ENCODE data around the gene CREB5. TPM values are rescaled to one million over a fixed set of nuclear protein-coding genes. Genes with fewer than 3 reads are reported as not detected.

The CREB5 gene
- polyA plus RNA-seq, 1 experiment: 3.9 TPM

GRCh38 chr7:28371846-28372245 lies 40.5 kb upstream of the CREB5 start:
- CTCF ChIA-PET: interaction anchor here (0.9 to 1.5 kb wide), 4 partner anchors 11 to 17 kb away, joined by 3 to 5 read pairs (median 3); no protein-coding TSS in a partner anchor
- no peaks in the 10 kb centered on the region for H3K36me3 ChIP-seq (ENCODE audit: control insufficient read depth, insufficient read depth, low read length)
- TF ChIP-seq CTCF (IDR thresholded peaks at IDR 0.05; ENCODE audit: insufficient read depth, low read depth, low read length): no peak
- DNase-seq (ENCODE audit: low read depth): no peak
- peaks cover 5% of the 10 kb centered on the region for H3K27me3 ChIP-seq (ENCODE audit: control insufficient read depth, insufficient read depth, low read length)
- POLR2A ChIA-PET: no interaction called here
- H3K4me3 ChIP-seq (ENCODE audit: low read depth, low read length): no peak overlapping the region

GRCh38 chr7:28373990-28374389 lies 38.3 kb upstream of the CREB5 start:
- TF ChIP-seq CTCF (IDR thresholded peaks at IDR 0.05; ENCODE audit: insufficient read depth, low read depth, low read length): no peak
- POLR2A ChIA-PET: no interaction called here

GRCh38 chr7:28375729-28376128 lies 36.6 kb upstream of the CREB5 start:
- no peak overlapping the region for H3K4me3 ChIP-seq (ENCODE audit: low read depth, low read length)
- peaks cover 5% of the 10 kb centered on the region for H3K27me3 ChIP-seq (ENCODE audit: control insufficient read depth, insufficient read depth, low read length)
- DNase-seq (ENCODE audit: low read depth): no peak
- ChIA-PET POLR2A (no interaction called here), CTCF (interaction anchor here (0.5 kb wide), 1 partner anchor 1279 kb away, joined by 3 read pairs; no protein-coding TSS in a partner anchor)
- no peak for TF ChIP-seq CTCF (IDR thresholded peaks at IDR 0.05; ENCODE audit: insufficient read depth, low read depth, low read length)
- H3K36me3 ChIP-seq (ENCODE audit: control insufficient read depth, insufficient read depth, low read length): no peaks in the 10 kb centered on the region

More at GRCh38 chr7:28373990-28374389, 38.3 kb upstream of the CREB5 start:
- CTCF ChIA-PET: no interaction called here
- Histone ChIP-seq H3K36me3 (ENCODE audit: control insufficient read depth, insufficient read depth, low read length) (no peaks in the 10 kb centered on the region), H3K27me3 (ENCODE audit: control insufficient read depth, insufficient read depth, low read length) (peaks cover 5% of the 10 kb centered on the region), H3K4me3 (ENCODE audit: low read depth, low read length) (no peak overlapping the region)
- DNase-seq (ENCODE audit: low read depth): no peak

DNA sequence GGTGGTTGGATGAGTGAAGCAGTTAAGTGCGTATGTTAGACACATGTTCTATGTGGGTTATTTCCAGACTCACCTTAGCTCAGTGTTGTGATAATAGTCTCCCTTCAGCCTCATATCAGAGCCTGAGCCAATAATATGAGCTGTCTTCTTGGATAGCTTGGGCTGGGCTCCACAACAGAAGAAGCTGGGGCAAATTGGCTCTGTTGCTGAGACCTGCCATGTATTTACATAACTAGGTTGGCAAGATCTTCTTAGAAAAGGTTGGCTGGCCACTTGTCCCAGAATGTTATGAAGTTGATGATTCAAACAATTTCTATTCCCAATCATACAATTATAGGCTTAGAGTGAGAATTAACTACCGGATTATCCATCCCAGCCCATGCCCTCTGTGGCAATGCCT lies 35.7 kb upstream of the CREB5 start:
- POLR2A ChIA-PET: no interaction called here
- Histone ChIP-seq H3K36me3 (ENCODE audit: control insufficient read depth, insufficient read depth, low read length) (no peaks in the 10 kb centered on the region), H3K27me3 (ENCODE audit: control insufficient read depth, insufficient read depth, low read length) (peaks cover 5% of the 10 kb centered on the region), H3K4me3 (ENCODE audit: low read depth, low read length) (no peak overlapping the region)
- no peak for TF ChIP-seq CTCF (IDR thresholded peaks at IDR 0.05; ENCODE audit: insufficient read depth, low read depth, low read length)
- DNase-seq (ENCODE audit: low read depth): no peak
- CTCF ChIA-PET: interaction anchor here (1.6 kb wide), 1 partner anchor 14 kb away, joined by 4 read pairs; no protein-coding TSS in a partner anchor

GRCh38 chr7:28378574-28379149 lies 33.7 kb upstream of the CREB5 start:
- CTCF ChIA-PET: interaction anchor here (1.0 to 2.1 kb wide), 2 partner anchors 10 to 14 kb away, joined by 3 to 5 read pairs; no protein-coding TSS in a partner anchor
- POLR2A ChIA-PET: no interaction called here
- no peaks in the 10 kb centered on the region for H3K36me3 ChIP-seq (ENCODE audit: control insufficient read depth, insufficient read depth, low read length)
- peaks cover 6% of the 10 kb centered on the region for H3K27me3 ChIP-seq (ENCODE audit: control insufficient read depth, insufficient read depth, low read length)
- no peak for TF ChIP-seq CTCF (IDR thresholded peaks at IDR 0.05; ENCODE audit: insufficient read depth, low read depth, low read length)
- no peak for DNase-seq (ENCODE audit: low read depth)
- no peak overlapping the region for H3K4me3 ChIP-seq (ENCODE audit: low read depth, low read length)

Measured in BJ (cell line).